ENCODE results near the gene C1orf116.

C1orf116 gene

DNA sequence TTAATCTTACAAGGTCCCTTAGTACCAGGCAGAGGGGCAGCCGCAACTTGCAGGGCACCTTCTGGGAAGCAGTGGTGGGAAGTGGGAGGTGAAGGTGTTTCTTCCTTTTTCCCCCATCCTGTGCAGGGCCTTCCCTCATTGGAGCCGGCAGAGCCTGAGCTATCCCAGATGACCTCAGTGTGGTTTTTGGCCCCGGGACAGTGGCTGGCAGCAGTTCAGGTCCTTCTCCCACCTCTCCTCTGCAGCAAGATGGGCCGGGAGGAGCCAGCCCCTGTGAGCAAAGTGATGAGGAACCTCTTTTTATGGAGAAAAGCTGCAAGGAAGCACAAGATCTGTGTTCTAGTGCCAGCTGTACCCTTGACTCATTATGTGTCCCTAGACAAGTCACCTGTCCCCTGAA, 27.3 kb upstream of the C1orf116 start (continued):
- TF ChIP-seq, protein P1, sequence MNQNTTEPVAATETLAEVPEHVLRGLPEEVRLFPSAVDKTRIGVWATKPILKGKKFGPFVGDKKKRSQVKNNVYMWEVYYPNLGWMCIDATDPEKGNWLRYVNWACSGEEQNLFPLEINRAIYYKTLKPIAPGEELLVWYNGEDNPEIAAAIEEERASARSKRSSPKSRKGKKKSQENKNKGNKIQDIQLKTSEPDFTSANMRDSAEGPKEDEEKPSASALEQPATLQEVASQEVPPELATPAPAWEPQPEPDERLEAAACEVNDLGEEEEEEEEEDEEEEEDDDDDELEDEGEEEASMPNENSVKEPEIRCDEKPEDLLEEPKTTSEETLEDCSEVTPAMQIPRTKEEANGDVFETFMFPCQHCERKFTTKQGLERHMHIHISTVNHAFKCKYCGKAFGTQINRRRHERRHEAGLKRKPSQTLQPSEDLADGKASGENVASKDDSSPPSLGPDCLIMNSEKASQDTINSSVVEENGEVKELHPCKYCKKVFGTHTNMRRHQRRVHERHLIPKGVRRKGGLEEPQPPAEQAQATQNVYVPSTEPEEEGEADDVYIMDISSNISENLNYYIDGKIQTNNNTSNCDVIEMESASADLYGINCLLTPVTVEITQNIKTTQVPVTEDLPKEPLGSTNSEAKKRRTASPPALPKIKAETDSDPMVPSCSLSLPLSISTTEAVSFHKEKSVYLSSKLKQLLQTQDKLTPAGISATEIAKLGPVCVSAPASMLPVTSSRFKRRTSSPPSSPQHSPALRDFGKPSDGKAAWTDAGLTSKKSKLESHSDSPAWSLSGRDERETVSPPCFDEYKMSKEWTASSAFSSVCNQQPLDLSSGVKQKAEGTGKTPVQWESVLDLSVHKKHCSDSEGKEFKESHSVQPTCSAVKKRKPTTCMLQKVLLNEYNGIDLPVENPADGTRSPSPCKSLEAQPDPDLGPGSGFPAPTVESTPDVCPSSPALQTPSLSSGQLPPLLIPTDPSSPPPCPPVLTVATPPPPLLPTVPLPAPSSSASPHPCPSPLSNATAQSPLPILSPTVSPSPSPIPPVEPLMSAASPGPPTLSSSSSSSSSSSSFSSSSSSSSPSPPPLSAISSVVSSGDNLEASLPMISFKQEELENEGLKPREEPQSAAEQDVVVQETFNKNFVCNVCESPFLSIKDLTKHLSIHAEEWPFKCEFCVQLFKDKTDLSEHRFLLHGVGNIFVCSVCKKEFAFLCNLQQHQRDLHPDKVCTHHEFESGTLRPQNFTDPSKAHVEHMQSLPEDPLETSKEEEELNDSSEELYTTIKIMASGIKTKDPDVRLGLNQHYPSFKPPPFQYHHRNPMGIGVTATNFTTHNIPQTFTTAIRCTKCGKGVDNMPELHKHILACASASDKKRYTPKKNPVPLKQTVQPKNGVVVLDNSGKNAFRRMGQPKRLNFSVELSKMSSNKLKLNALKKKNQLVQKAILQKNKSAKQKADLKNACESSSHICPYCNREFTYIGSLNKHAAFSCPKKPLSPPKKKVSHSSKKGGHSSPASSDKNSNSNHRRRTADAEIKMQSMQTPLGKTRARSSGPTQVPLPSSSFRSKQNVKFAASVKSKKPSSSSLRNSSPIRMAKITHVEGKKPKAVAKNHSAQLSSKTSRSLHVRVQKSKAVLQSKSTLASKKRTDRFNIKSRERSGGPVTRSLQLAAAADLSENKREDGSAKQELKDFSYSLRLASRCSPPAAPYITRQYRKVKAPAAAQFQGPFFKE (tag by site-specific recombination; IDR thresholded peaks at IDR 0.05; ENCODE audit: borderline replicate concordance): no peak

DNA sequence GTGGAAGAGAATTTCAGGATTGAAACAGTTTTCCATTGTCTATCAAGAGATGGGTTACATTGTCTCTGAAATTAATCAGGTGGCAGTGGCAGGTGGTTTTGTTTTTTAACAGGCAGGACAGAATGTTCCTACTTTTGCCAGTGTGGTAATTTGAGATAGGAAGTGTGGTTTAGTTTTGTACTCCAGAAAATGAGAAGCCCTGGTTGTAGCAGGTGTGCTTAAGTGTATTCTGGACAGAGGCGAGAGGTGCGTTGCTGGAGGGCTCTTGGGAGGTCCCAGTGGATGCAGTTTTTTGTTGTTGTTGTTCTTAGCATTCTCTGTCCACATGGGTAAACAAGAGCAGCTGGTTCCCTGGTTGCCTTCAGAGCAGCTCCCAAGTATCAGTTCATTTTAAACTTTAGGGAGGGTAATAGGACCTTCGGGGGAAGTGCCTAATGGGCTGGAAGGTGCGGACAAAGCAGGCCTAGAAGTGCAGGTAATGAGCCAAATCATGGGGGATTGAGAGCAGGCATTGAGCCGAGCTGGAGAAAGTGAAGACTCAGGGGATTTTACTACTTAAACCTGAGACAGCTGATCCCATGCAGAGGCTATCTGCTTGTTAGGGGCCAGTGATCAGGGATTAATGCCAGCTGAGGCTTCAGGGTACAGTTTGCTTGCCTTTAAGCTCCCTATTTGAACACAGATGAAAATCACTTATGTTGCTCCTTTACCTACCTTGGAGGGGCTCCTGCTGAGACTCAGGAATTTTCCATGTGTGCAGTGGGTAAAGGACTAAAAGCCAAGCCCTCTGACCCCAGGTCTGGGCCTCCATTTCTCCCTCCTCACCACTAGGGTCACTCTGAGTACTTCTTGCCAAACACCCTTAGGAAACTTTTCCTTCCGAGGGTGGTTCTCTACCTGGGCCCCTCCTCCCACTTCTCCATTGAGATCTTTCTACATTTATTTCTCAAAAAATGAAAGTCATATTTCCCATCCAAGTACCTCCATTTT, 26.6 kb upstream of the C1orf116 start:
- Histone ChIP-seq H3K36me3 (ENCODE audit: control insufficient read depth in 2 of 2, insufficient read depth in 1 of 2, low read length in 2 of 2) (peaks cover 0 to 28% of the 10 kb centered on the region in 2 experiments; a peak in 1 of 3 replicates), H3K4me1 (ENCODE audit: control insufficient read depth, insufficient read depth, low read length) (no peaks in the 10 kb centered on the region), H3K9me3 (ENCODE audit: control insufficient read depth, insufficient read depth, low read depth, low read length) (no peaks in the 10 kb centered on the region), H3K27ac (ENCODE audit: extremely low read depth, low read depth, low read length) (no peak overlapping the region), H3K4me3 (ENCODE audit: low read depth, low read length) (no peak overlapping the region)
- POLR2A ChIA-PET: no interaction called here
- CTCF ChIA-PET: interaction anchor here (0.6 to 1.6 kb wide), 3 partner anchors 11 to 440 kb away, joined by 3 to 4 read pairs (median 3); no protein-coding TSS in a partner anchor
- TF ChIP-seq ZBTB1 (tag by site-specific recombination; IDR thresholded peaks at IDR 0.05): no peak
- TF ChIP-seq, protein P2, sequence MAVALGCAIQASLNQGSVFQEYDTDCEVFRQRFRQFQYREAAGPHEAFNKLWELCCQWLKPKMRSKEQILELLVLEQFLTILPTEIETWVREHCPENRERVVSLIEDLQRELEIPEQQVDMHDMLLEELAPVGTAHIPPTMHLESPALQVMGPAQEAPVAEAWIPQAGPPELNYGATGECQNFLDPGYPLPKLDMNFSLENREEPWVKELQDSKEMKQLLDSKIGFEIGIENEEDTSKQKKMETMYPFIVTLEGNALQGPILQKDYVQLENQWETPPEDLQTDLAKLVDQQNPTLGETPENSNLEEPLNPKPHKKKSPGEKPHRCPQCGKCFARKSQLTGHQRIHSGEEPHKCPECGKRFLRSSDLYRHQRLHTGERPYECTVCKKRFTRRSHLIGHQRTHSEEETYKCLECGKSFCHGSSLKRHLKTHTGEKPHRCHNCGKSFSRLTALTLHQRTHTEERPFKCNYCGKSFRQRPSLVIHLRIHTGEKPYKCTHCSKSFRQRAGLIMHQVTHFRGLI (tag by site-specific recombination; IDR thresholded peaks at IDR 0.05): no peak
- TF ChIP-seq, protein P3, sequence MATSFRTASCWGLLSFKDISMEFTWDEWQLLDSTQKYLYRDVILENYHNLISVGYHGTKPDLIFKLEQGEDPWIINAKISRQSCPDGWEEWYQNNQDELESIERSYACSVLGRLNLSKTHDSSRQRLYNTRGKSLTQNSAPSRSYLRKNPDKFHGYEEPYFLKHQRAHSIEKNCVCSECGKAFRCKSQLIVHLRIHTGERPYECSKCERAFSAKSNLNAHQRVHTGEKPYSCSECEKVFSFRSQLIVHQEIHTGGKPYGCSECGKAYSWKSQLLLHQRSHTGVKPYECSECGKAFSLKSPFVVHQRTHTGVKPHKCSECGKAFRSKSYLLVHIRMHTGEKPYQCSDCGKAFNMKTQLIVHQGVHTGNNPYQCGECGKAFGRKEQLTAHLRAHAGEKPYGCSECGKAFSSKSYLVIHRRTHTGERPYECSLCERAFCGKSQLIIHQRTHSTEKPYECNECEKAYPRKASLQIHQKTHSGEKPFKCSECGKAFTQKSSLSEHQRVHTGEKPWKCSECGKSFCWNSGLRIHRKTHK (tag by site-specific recombination; IDR thresholded peaks at IDR 0.05): no peak
- no peak for TF ChIP-seq KLF1 (tag by site-specific recombination; IDR thresholded peaks at IDR 0.05)
- no peak for TF ChIP-seq PRDM1 (tag by site-specific recombination; IDR thresholded peaks at IDR 0.05)
- no peak for TF ChIP-seq ZNF600 (tag by site-specific recombination; IDR thresholded peaks at IDR 0.05)
- no peak for TF ChIP-seq ZBTB17 (tag by site-specific recombination; IDR thresholded peaks at IDR 0.05)
- TF ChIP-seq ZNF785 (tag by site-specific recombination; IDR thresholded peaks at IDR 0.05): no peak
- no peak for TF ChIP-seq KLF16 (tag by site-specific recombination; IDR thresholded peaks at IDR 0.05)
- no peak for TF ChIP-seq SCRT1 (tag by site-specific recombination; IDR thresholded peaks at IDR 0.05; ENCODE audit: borderline replicate concordance)
- TF ChIP-seq FEZF1 (tag by site-specific recombination; IDR thresholded peaks at IDR 0.05): no peak
- TF ChIP-seq SCRT2 (tag by site-specific recombination; IDR thresholded peaks at IDR 0.05): no peak
- TF ChIP-seq ZNF530 (tag by site-specific recombination; IDR thresholded peaks at IDR 0.05; ENCODE audit: low read depth): no peak
- TF ChIP-seq, protein P4, sequence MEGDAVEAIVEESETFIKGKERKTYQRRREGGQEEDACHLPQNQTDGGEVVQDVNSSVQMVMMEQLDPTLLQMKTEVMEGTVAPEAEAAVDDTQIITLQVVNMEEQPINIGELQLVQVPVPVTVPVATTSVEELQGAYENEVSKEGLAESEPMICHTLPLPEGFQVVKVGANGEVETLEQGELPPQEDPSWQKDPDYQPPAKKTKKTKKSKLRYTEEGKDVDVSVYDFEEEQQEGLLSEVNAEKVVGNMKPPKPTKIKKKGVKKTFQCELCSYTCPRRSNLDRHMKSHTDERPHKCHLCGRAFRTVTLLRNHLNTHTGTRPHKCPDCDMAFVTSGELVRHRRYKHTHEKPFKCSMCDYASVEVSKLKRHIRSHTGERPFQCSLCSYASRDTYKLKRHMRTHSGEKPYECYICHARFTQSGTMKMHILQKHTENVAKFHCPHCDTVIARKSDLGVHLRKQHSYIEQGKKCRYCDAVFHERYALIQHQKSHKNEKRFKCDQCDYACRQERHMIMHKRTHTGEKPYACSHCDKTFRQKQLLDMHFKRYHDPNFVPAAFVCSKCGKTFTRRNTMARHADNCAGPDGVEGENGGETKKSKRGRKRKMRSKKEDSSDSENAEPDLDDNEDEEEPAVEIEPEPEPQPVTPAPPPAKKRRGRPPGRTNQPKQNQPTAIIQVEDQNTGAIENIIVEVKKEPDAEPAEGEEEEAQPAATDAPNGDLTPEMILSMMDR (tag by site-specific recombination; IDR thresholded peaks at IDR 0.05): no peak
- TF ChIP-seq ZNF501 (tag by site-specific recombination; IDR thresholded peaks at IDR 0.05): no peak
- TF ChIP-seq ZNF664 (tag by site-specific recombination; IDR thresholded peaks at IDR 0.05): no peak
- no peak for TF ChIP-seq ZNF146 (tag by site-specific recombination; IDR thresholded peaks at IDR 0.05)
- no peak for TF ChIP-seq ZNF223 (tag by site-specific recombination; IDR thresholded peaks at IDR 0.05)
- TF ChIP-seq, protein P5, sequence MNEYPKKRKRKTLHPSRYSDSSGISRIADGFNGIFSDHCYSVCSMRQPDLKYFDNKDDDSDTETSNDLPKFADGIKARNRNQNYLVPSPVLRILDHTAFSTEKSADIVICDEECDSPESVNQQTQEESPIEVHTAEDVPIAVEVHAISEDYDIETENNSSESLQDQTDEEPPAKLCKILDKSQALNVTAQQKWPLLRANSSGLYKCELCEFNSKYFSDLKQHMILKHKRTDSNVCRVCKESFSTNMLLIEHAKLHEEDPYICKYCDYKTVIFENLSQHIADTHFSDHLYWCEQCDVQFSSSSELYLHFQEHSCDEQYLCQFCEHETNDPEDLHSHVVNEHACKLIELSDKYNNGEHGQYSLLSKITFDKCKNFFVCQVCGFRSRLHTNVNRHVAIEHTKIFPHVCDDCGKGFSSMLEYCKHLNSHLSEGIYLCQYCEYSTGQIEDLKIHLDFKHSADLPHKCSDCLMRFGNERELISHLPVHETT (tag by site-specific recombination; IDR thresholded peaks at IDR 0.05): no peak

Data from HEK293 (cell line).